ENCODE measurements around the gene KIAA0586. TPM values are rescaled to one million over a fixed set of nuclear protein-coding genes. Genes with fewer than 3 reads are reported as not detected.

The KIAA0586 gene
- total RNA-seq, 1 experiment from 2014 or later = 20.9 TPM

- Histone ChIP-seq H3K18ac (ENCODE audit: insufficient read length, low read depth, low read length) (no peak overlapping the region), H3K23me2 (ENCODE audit: insufficient read length, low read depth, low read length, poor library complexity, severe bottlenecking) (no peaks in the 10 kb centered on the region), H3K27ac (ENCODE audit: insufficient read length, low read depth, low read length) (no peak overlapping the region), H2BK120ac (ENCODE audit: low read depth, low read length, poor library complexity, severe bottlenecking) (no peak overlapping the region), H2BK20ac (ENCODE audit: low read depth, low read length, poor library complexity, severe bottlenecking) (no peak overlapping the region), H3K9me3 (ENCODE audit: control insufficient read depth, low read depth, low read length) (no peaks in the 10 kb centered on the region), H3K79me2 (ENCODE audit: insufficient read depth, low read length) (no peaks in the 10 kb centered on the region), H4K5ac (ENCODE audit: insufficient read length, low read depth, low read length) (no peak overlapping the region), H4K91ac (ENCODE audit: insufficient read length, low read depth, low read length) (no peak overlapping the region), H3K4me1 (ENCODE audit: insufficient read depth, low read length) (no peaks in the 10 kb centered on the region), H3K23ac (ENCODE audit: insufficient read length, low read depth, low read length) (no peak overlapping the region), H3K14ac (ENCODE audit: insufficient read depth, low read length) (no peak overlapping the region), H2BK12ac (ENCODE audit: insufficient read length, low read depth, low read length) (no peak overlapping the region), H2BK15ac (ENCODE audit: low read depth, low read length) (no peak overlapping the region), H3K27me3 (ENCODE audit: insufficient read depth, low read length) (no peaks in the 10 kb centered on the region), H4K20me1 (ENCODE audit: control insufficient read depth, insufficient read depth, insufficient read length) (no peaks in the 10 kb centered on the region), H2AK5ac (ENCODE audit: insufficient read length, low read length) (no peak overlapping the region), H4K8ac (replicated peaks; ENCODE audit: insufficient read length, low read depth, low read length) (no peak overlapping the region), H3K9ac (ENCODE audit: extremely low read depth, insufficient read length, low read length) (no peak overlapping the region), H3K56ac (ENCODE audit: insufficient read length, low read depth, low read length) (no peak overlapping the region), H3T11ph (ENCODE audit: low read length) (no peak overlapping the region), H3K79me1 (ENCODE audit: insufficient read depth, low read depth, low read length, poor library complexity, severe bottlenecking) (no peaks in the 10 kb centered on the region), H2AFZ (ENCODE audit: low read length) (no peak overlapping the region), H3K4ac (ENCODE audit: low read depth, low read length) (no peak overlapping the region), H2BK5ac (ENCODE audit: insufficient read length, low read length) (no peak overlapping the region), H3K4me2 (ENCODE audit: insufficient read depth, insufficient read length, low read length) (no peak overlapping the region)
- Mint-ChIP-seq H3K36me3 (ENCODE audit: insufficient read depth in 1 of 3, low read depth in 3 of 3) (no peaks in the 10 kb centered on the region; a peak in 5 of 7 replicates), H3K4me1 (peaks cover 0 to 5% of the 10 kb centered on the region in 2 experiments; a peak in 1 of 4 replicates), H3K4me3 (no peak overlapping the region), H3K9me3 (peaks cover under 1 to 4% of the 10 kb centered on the region in 2 experiments; a peak in 2 of 5 replicates), H3K27me3 (ENCODE audit: low read depth) (no peaks in the 10 kb centered on the region), H3K27ac (no peak overlapping the region; a peak in 1 of 7 replicates)
- WGBS (ENCODE audit: extremely low coverage, insufficient read length, low lambda C conversion rate) = no CpG with 5 or more reads among the region's 1 CpG
- TF ChIP-seq CTCF (conservative IDR thresholded peaks at IDR 0.05) = no peak
- no peak for DNase-seq
Observed at GRCh38 chr14:58535044-58535443, 107.5 kb downstream of the KIAA0586 start.
